ENCODE data around the gene ZBED2. TPM values are rescaled to one million over a fixed set of nuclear protein-coding genes. Genes with fewer than 3 reads are reported as not detected.
"Not testable (repeated sequence)": the region's sequence is repeated elsewhere in the genome, so short reads cannot be mapped to it uniquely, and the experiment has no call there.

Gene ZBED2
- total RNA-seq, result under 0.01 TPM in 1 of 2 replicates, not detected in the other

DNA sequence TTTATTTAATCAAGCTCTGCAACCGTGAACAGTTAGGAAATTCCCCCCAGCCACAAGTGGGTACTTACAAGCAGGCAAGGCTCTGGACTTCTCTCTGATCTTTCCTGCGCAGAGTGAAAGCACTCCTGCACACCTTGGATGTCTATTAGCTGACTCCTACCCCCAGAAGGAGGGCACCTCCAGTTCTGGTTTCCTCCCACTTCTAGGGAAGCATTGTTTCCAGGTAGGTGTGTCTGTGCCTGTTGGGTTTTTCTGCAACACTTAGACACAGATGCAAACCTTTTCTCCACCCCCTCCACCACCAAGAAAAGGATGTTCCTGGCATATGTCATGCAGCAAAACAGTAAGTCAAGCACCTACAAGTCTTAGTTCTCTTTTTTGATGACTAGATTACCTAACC, at the start of gene ZBED2:
Gene ZBED2, minus strand, starts transcription at position 115 of the 400 bp plus-strand sequence. CDS start 1,145 bp downstream, outside the sequence.
- DNase-seq (ENCODE audit: low read depth in 2 of 2), result no peak

DNA sequence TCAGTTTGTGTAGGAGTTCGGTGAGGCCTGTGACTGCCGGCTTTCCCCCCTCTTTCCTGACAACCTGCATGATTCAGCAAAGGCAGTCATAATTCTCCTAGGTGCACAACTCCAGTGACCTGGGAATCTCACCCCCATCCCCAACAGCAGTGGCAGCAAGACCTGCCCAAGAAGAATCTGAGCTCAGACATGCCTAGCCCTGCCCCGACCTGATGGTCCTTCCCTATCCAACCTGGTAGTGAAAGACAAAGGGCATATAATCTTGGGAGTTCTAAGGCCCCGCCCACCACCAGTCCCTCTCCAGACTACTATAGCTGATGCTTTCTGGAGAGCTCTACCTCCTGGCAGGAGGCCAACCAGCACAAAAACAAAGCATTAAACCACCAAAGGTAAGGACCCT, 44.2 kb upstream of the ZBED2 start:
- DNase-seq (ENCODE audit: low read depth in 2 of 2), result no peak

DNA sequence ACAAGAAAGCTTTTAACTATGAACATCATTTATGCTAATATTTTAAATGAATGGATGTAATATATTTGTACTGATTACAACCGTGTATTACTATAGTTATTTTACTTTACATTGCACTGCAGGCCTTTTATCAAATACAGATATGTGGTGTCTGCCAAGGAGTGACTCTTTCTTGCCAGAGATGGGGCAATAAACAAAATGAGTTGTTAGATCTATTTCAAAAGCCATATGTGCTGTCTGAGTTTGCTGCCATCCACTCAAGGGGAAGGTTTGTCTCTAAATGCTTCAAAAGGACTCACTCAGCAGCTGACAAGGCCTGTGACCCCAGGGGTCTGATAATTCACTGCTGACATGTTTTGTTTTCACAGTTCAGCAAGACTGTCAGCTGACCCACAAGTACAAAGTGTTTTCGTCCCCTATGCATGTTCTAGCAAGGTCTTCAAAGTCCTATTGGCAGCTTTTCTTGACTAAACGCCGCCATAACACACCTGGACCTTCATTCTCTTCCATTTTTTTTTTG, 41.3 kb upstream of the ZBED2 start:
- DNase-seq (ENCODE audit: low read depth in 2 of 2), result no peak

- no peak for DNase-seq (ENCODE audit: low read depth in 2 of 2)
Observed at GRCh38 chr3:111635403-111635802, 40.3 kb upstream of the ZBED2 start.

GRCh38 chr3:111630638-111631037, 35.5 kb upstream of the ZBED2 start:
- not testable (repeated sequence) for DNase-seq (ENCODE audit: low read depth in 2 of 2)

DNA sequence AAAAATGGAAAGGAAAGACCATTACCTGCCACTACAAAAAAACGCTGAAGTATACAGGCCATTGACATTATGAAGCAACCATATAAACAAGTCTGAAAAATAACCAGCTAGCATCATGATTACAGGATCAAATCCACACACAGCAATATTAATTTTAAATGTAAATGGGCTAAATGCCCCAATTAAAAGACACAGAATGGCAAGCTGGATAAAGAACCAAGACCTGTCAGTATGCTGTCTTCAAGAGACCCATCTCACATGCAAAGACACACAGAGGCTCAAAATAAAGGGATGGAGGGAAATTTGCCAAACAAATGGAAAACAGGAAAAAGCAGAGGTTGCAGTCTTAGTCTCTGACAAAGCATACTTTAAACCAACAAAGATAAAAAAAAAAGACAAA, 33.9 kb upstream of the ZBED2 start:
- DNase-seq (ENCODE audit: low read depth in 2 of 2), result not testable (repeated sequence)

- DNase-seq (ENCODE audit: low read depth in 2 of 2), result no peak
Observed at GRCh38 chr3:111627092-111627491, 31.9 kb upstream of the ZBED2 start.

DNA sequence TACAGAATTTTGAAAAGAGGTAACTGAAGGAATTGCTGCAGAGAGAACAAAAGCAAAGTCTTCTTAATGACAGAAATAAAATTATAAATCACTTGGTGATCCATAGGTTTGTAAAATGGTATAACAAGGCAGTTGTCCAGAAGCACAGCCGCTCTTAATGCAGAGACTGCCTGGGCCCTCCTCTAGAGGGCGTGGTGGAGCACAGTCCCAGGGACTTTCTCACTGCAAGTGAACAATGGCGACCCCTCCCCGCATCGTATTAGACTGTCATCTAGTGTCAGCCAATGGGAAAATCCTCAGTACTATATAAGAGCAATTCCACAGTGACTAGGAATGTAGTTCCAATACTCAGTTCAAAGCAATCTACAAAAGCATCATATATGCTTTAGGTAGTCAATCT, 26.4 kb upstream of the ZBED2 start:
- peak in 1 of 2 donors; percentile 15 for DNase-seq (ENCODE audit: low read depth in 2 of 2)

DNA sequence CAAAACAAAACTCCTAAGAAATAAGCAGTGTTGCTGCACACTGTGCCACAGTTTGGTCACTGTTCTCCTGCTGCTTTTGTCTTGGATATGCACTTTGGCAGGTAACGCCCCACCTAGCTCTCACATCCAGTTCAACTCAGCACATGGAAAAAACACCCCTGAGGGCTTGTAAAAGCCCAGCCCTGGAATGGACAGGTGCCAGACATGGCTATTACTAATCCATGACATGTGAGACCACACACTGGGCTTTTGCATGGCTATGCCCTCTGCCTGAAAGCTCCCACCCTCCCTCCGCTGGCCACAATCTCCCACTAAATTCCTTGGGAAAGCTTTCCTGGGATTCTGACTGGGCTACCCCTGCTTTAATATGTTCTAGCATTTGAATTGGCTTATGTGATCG, 24.7 kb upstream of the ZBED2 start:
- DNase-seq (ENCODE audit: low read depth in 2 of 2), result no peak

- DNase-seq (ENCODE audit: low read depth in 2 of 2), result no peak
Observed at GRCh38 chr3:111618945-111619344, 23.8 kb upstream of the ZBED2 start.

- DNase-seq (ENCODE audit: low read depth in 2 of 2), result no peak
Observed at GRCh38 chr3:111617912-111618601, 22.9 kb upstream of the ZBED2 start.

DNA sequence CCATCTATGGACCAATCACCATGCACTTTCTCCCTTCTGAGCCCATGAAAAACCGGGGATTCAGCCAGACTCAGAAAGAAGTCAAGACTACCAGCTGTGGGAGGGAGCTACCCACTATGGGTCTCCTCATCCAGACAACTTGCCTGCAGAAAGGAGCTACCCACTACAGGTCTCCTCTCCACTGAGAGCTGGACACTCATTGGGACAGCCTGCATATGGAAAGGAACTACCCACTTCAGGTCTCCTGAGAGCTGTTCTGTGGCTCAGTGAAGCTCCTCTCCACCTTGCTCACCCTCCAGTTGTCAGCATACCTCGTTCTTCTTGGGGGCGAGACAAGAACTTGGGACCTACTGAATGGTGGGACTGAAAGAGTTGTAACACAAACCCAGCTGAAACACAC, 22.3 kb upstream of the ZBED2 start:
- no peak for DNase-seq (ENCODE audit: low read depth in 2 of 2)

DNA sequence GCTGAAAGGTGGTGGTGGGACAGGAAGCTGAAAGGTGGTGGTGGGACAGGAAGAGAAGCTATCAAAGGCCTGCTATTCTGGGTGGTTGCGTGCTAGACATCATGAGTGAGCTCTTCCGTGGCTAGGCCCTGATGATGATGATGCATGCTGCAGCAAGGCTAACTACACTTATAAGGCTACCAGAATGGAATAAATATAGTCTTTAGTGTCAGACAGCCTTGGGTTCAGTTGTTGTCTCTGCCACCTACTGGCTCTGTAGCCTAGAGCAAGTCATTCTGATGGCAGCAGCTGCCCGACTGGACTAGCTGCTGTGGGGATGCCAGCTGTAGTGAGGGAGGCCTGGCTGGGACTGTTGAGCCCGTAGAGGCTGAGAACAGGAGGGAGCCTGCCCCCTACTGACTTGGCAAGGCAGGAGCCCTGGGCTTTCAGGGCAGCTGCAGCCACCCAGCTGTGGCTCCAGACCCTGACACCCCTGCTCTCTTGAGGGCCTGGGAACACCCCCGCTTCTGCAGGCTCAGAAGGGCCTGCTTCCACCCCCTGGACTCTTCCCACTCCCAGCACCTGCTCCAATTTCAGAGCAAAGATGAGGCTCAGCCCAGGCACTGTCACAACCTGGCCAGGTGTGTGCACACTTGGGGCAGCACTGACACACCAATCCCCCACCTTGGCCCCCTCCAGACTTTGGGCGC, 21.4 kb upstream of the ZBED2 start:
- DNase-seq (ENCODE audit: low read depth in 2 of 2), result no peak

GRCh38 chr3:111615880-111616279, 20.7 kb upstream of the ZBED2 start:
- no peak for DNase-seq (ENCODE audit: low read depth in 2 of 2)

DNA sequence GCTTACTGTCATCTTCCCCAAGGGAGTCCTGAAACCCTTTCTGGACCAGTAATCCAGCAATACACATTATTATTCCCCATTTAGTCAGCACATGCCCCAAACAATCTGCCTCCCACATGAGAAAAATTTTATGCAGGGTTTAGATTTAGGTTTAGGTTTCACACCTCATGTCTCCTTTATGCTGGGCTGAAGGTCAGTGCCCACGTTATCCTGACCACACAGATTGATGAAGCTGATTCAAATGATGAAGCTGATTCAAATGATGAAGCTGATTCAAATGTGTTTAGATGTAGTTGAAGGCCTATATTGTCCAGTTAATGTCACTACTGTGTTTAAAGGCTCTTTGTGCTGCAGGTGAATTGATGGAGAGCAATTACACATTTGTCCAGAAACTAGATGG, 18.1 kb upstream of the ZBED2 start:
- DNase-seq (ENCODE audit: low read depth in 2 of 2), result no peak

- no peak for DNase-seq (ENCODE audit: low read depth in 2 of 2)
Observed at GRCh38 chr3:111610612-111611054, 15.5 kb upstream of the ZBED2 start.

DNA sequence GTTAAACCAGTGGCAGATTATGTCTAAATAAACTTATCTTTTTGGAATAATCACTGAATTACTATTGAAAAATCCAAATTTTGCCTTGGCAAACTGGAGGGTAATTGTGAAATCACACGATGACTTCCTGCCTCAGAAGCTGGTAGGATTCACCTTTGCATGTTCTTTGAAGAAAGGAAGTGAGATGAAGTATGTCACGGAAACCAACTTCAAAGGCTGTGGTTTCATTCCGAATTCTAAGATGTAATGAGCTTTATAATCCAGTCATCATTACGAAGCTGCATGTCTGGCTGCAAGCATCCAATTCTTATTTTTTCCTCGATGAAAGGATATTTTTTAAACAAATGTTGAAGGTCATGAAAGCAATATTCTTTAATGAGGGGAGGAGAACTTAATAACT, 15.0 kb upstream of the ZBED2 start:
- DNase-seq (ENCODE audit: low read depth in 2 of 2), result no peak

GRCh38 chr3:111609700-111610099, 14.6 kb upstream of the ZBED2 start:
- no peak for DNase-seq (ENCODE audit: low read depth in 2 of 2)

DNA sequence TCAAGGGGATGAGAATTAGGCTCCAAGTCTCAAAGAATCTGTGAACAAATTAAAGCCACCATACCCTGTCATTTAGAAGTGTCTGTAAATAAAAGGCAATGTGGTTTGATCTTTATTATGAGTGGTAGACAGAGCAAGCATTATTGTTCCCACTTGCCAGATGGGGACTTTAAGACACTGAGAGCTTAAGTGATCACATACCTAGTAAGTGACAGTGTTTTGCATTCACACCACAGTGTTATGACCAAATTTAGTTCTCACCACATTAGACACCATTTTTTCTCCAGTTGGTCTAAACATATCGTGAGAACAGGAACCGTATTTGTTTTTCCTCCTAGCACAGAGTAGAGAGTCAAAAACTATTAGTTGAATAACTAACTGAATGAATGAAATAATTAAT, 13.2 kb upstream of the ZBED2 start:
- DNase-seq (ENCODE audit: low read depth in 2 of 2), result no peak

- DNase-seq (ENCODE audit: low read depth in 2 of 2), result no peak
Observed at GRCh38 chr3:111607240-111607920, 12.2 kb upstream of the ZBED2 start.

DNA sequence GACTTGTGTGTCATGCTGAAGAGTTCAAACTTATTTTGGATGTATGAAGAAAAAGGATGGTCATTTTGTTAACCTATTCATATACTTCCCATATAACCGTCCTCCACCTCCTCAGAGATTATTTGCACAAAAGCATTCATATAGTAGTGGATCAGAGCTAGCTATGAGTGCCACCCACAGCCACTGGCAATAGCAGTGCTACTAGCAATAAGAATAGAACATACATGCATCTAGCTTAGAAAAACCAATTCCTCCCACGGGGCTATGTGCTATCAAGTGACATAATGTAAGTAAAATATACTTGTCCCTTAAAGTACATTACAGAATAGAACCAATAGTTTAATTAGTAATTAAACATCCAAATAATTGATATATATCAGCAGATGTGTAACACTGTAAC, 10.3 kb upstream of the ZBED2 start:
- no peak for DNase-seq (ENCODE audit: low read depth in 2 of 2)

GRCh38 chr3:111605018-111605417, 9.9 kb upstream of the ZBED2 start:
- DNase-seq (ENCODE audit: low read depth in 2 of 2), result no peak
